ENCODE measurements around the gene MYH7. TPM values are rescaled to one million over a fixed set of nuclear protein-coding genes. Genes with fewer than 3 reads are reported as not detected.
"Not testable (repeated sequence)": the region's sequence is repeated elsewhere in the genome, so short reads cannot be mapped to it uniquely, and the experiment has no call there.

Gene MYH7
- total RNA-seq, 1 donor from 2014 or later, result not detected

DNA sequence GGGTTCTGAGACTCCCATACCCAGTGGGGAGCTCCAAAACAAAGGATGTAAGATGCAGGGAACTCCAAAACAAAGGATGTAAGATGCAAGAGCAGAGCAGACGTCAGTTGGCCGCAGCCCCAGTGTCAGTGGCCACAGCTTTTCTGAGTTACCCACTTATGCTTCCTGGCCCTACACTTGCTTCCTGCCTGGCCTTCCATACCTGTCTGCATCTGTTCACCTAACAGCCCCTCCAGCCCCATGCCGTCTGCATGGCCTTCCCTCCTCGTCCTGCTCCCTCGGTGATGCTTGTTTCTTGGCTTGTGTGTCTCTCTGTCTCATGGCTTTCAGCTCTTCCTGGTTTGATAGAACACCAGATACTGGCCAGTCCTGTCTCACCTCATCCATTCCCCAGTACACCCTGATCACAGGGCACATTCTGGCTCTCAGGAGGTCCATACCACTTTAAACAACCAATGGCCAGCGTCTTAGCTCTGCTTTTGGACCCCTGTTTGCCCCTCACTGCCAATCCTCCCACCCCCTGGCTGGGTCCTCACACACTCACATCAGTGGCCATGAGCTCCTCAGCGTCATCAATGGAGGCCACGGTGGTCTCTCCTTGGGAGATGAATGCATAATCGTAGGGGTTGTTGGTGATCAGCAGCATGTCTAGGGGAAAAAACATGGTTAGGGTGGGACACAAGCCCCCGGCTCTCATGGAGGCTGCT, 5.3 kb downstream of the MYH7 start:
- H3K4me3 Mint-ChIP-seq (ENCODE audit: unreplicated experiment), result no peak overlapping the region
- no peaks in the 10 kb centered on the region for H3K4me1 Mint-ChIP-seq (ENCODE audit: low read depth, unreplicated experiment)
- peaks cover 7% of the 10 kb centered on the region for H3K9me3 Mint-ChIP-seq (ENCODE audit: unreplicated experiment)
- TF ChIP-seq, protein P1, sequence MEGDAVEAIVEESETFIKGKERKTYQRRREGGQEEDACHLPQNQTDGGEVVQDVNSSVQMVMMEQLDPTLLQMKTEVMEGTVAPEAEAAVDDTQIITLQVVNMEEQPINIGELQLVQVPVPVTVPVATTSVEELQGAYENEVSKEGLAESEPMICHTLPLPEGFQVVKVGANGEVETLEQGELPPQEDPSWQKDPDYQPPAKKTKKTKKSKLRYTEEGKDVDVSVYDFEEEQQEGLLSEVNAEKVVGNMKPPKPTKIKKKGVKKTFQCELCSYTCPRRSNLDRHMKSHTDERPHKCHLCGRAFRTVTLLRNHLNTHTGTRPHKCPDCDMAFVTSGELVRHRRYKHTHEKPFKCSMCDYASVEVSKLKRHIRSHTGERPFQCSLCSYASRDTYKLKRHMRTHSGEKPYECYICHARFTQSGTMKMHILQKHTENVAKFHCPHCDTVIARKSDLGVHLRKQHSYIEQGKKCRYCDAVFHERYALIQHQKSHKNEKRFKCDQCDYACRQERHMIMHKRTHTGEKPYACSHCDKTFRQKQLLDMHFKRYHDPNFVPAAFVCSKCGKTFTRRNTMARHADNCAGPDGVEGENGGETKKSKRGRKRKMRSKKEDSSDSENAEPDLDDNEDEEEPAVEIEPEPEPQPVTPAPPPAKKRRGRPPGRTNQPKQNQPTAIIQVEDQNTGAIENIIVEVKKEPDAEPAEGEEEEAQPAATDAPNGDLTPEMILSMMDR (IDR thresholded peaks at IDR 0.05; ENCODE audit: partially characterized antibody, unreplicated experiment), result no peak
- peaks cover 13% of the 10 kb centered on the region for H3K27me3 Mint-ChIP-seq (ENCODE audit: unreplicated experiment)
- H3K27ac Mint-ChIP-seq (ENCODE audit: unreplicated experiment), result peak overlapping the region; percentile 20
- H3K36me3 Mint-ChIP-seq (ENCODE audit: unreplicated experiment), result peaks cover 6% of the 10 kb centered on the region
- no peak for DNase-seq

DNA sequence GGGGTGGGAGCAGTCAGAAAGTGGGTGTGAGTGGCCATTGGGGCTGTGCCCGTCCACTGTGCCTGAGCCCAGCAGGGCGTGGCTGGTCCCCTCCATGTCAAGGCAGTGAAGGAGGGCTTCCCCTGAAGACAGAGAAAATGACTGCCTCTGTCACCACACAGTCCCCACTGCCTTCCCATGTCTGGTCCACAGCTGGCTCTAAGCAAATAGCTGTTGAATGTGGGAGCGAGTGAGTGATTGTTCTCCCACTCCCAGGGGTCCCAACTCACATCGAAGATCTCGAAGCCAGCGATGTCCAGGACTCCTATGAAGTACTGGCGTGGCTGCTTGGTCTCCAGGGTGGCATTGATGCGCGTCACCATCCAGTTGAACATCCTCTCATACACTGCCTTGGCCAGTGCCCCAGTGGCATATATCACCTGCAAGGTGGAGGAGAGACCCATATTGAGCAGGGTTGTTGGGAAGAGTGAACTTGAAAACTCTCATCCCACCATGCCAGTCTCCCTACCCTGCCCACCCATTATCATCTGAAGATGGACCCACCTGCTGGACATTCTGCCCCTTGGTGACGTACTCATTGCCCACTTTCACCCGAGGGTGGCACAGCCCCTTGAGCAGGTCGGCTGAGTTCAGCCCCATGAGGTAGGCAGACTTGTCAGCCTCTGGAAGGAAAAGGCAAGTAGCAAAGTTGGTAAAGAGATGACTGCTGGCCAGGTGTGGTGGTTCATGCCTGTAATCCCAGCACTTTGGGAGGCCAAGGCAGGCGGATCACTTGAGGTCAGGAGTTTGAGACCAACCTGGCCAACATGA, 6.6 kb downstream of the MYH7 start:
- peaks cover 6% of the 10 kb centered on the region for H3K36me3 Mint-ChIP-seq (ENCODE audit: unreplicated experiment)
- no peak overlapping the region for H3K27ac Mint-ChIP-seq (ENCODE audit: unreplicated experiment)
- H3K9me3 Mint-ChIP-seq (ENCODE audit: unreplicated experiment), result peaks cover 7% of the 10 kb centered on the region

GRCh38 chr14:23425798-23426197, 9.7 kb downstream of the MYH7 start:
- not testable (repeated sequence) for H3K27ac Mint-ChIP-seq (ENCODE audit: unreplicated experiment); H3K4me1 Mint-ChIP-seq (ENCODE audit: low read depth, unreplicated experiment); DNase-seq; H3K36me3 Mint-ChIP-seq (ENCODE audit: unreplicated experiment); H3K4me3 Mint-ChIP-seq (ENCODE audit: unreplicated experiment); H3K27me3 Mint-ChIP-seq (ENCODE audit: unreplicated experiment); H3K9me3 Mint-ChIP-seq (ENCODE audit: unreplicated experiment)

More for the DNA sequence above, 6.6 kb downstream of the MYH7 start:
- TF ChIP-seq, protein P1 (IDR thresholded peaks at IDR 0.05; ENCODE audit: partially characterized antibody, unreplicated experiment), result no peak
- Mint-ChIP-seq H3K4me1 (ENCODE audit: low read depth, unreplicated experiment) (no peaks in the 10 kb centered on the region), H3K4me3 (ENCODE audit: unreplicated experiment) (no peak overlapping the region), H3K27me3 (ENCODE audit: unreplicated experiment) (peaks cover 15% of the 10 kb centered on the region)
- DNase-seq, result no peak

DNA sequence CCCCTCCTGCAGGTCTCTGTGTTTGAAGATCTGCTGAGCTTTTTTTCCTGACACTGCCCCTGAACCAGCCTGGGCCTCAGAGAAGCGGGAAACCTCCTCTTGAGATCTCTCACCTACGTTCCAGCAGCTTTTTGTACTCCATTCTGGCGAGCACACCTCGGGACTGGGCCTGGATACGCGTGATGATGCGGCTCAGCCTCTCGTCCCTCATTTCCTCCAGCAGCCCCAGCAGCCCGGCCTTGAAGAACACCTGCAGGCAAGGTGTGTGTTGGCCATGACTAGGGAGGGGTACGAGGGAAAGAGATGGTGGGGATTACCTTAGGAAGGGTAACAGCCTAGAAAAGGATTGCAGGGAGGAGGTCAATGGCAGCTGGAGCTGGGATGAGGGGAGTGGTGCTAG, 10.3 kb downstream of the MYH7 start:
- peaks cover 4% of the 10 kb centered on the region for H3K9me3 Mint-ChIP-seq (ENCODE audit: unreplicated experiment)
- H3K27ac Mint-ChIP-seq (ENCODE audit: unreplicated experiment), result no peak overlapping the region
- TF ChIP-seq, protein P1 (IDR thresholded peaks at IDR 0.05; ENCODE audit: partially characterized antibody, unreplicated experiment), result no peak
- no peaks in the 10 kb centered on the region for H3K4me1 Mint-ChIP-seq (ENCODE audit: low read depth, unreplicated experiment)
- no peak for DNase-seq
- H3K27me3 Mint-ChIP-seq (ENCODE audit: unreplicated experiment), result peaks cover 6% of the 10 kb centered on the region
- no peak overlapping the region for H3K4me3 Mint-ChIP-seq (ENCODE audit: unreplicated experiment)
- no peaks in the 10 kb centered on the region for H3K36me3 Mint-ChIP-seq (ENCODE audit: unreplicated experiment)

DNA sequence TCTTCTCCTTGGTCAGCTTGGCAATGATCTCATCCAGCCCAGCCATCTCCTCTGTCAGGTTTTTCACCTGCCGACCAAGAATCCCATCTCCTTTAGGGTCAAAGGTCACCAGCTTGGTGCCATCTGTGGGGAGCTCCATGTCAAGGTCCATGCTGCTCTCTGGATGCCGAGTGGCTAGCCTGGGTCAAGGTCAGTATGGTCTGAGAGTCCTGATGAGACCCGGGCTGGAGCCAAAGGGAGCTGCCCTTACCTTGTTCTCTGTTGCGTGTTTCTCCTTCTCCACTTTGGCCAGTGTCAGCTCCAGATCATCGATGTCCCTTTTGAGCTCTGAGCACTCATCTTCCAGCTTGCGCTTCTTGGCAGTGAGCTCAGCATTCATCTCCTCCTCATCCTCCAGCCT, 11.8 kb downstream of the MYH7 start:
- Mint-ChIP-seq H3K9me3 (ENCODE audit: unreplicated experiment) (peaks cover 4% of the 10 kb centered on the region), H3K36me3 (ENCODE audit: unreplicated experiment) (no peaks in the 10 kb centered on the region), H3K27me3 (ENCODE audit: unreplicated experiment) (peaks cover 4% of the 10 kb centered on the region), H3K27ac (ENCODE audit: unreplicated experiment) (no peak overlapping the region), H3K4me3 (ENCODE audit: unreplicated experiment) (peak overlapping the region; percentile 12), H3K4me1 (ENCODE audit: low read depth, unreplicated experiment) (no peaks in the 10 kb centered on the region)
- TF ChIP-seq, protein P1 (IDR thresholded peaks at IDR 0.05; ENCODE audit: partially characterized antibody, unreplicated experiment), result no peak
- no peak for DNase-seq

All from glutamatergic neuron (in vitro differentiated cells).